Adrenal gland (tissue), 5 donors: ENCODE data around the gene OTOP1.
"Not testable (repeated sequence)": the region's sequence is repeated elsewhere in the genome, so short reads cannot be mapped to it uniquely, and the experiment has no call there.

ENCODE experiments used
- CTCF ChIP-seq, 6 experiments: fragments of 450-650 bp in 4 of 6; fragments of 200-600 bp in 2 of 6; sonication (generic) in 1 of 6; IDR thresholded peaks; 1 replicate in 5 of 6; 2 replicates in 1 of 6; pipeline versions ENCODE4 v1.5.1 to v1.8.0; 2016 to 2021; ENCODE audit warnings: antibody characterized with exemption in 6 of 6, mild to moderate bottlenecking in 2 of 6, moderate library complexity in 1 of 6
- POLR2A ChIP-seq, 2 donors: fragments of 450-650 bp; IDR thresholded peaks; one replicate each; pipeline ENCODE4 v1.6.1; 2017; ENCODE audit warnings: antibody characterized with exemption in 2 of 2, mild to moderate bottlenecking in 2 of 2, moderate library complexity in 1 of 2
- donor health status: DM: no; HTN: no; CAD: no.

DNA sequence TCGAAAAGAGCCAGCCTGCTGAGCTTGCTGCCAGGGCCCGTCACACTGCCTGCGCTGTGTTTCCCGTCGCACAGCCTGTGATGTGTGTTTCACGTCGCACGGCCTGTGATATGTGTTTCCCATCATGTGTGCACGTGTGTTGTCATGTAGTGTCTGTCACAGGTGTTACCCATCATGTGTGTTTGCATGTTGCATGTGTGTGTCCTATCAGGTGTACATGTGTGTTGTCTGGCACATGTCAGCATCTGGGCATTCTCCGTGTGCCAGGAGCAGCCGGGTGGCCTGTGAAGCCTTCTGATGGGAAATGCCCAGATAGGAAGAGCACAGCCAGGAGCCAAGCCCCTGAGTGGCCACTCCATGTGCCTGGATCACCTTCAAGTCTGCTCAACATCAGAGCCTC is 85.5 kb downstream of the OTOP1 start:
- not testable (repeated sequence) for TF ChIP-seq CTCF, POLR2A (IDR thresholded peaks at IDR 0.05)
